EH (cell line): Measurements from ENCODE around the gene STAP1.
A peak's percentile ranks its signal among the peaks of the same experiment; 100 is the strongest.
"Not testable (repeated sequence)": the region's sequence is repeated elsewhere in the genome, so short reads cannot be mapped to it uniquely, and the experiment has no call there.

Source experiments
- DNase-seq: peaks from one replicate; pipeline ENCODE4 v3.0.0-alpha.2; 2015; ENCODE audit warnings: low read depth

STAP1 gene, protein sequence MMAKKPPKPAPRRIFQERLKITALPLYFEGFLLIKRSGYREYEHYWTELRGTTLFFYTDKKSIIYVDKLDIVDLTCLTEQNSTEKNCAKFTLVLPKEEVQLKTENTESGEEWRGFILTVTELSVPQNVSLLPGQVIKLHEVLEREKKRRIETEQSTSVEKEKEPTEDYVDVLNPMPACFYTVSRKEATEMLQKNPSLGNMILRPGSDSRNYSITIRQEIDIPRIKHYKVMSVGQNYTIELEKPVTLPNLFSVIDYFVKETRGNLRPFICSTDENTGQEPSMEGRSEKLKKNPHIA

DNA sequence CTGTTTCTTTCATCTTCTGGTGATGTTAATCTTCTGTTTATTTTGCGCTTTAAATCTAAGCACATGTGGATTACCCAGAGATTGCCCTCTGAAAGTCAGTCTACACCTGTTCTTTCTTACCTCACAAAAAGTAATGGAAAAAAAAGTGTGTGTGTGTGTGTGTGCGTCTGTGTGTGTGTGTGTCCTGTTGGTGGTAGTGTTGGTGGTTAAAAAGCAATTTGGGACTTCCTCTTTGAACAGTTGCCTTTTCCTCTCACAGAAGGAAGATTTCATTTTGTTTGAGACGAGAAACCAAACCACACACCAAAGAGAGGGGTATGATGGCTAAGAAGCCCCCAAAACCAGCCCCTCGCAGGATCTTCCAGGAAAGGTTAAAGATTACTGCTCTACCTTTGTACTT, at the start of gene STAP1:
TSS of gene STAP1 (plus strand) at position 235 of the 400 bp plus-strand sequence. CDS start at position 318, 83 bp downstream.
- DNase-seq: no peak

DNA sequence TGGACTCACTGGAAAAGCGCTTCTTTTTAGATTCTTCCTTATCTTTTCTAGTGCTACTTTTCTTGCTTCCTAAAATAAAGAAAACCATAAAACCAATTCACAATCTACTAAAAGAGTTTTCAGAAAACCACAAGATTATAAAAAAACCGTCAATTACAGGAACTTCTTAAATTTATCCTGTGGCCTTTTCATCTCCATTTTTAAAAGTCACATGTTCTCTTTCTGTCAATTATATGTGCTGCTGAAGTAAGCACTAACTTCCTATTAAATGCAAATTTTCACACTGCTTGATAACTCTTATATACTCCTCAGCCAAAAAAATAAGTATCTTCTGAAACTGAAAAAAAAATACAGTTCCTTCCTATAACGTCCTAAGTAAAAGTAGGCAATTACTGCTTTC, 46.0 kb upstream of the STAP1 start:
- no peak for DNase-seq

DNA sequence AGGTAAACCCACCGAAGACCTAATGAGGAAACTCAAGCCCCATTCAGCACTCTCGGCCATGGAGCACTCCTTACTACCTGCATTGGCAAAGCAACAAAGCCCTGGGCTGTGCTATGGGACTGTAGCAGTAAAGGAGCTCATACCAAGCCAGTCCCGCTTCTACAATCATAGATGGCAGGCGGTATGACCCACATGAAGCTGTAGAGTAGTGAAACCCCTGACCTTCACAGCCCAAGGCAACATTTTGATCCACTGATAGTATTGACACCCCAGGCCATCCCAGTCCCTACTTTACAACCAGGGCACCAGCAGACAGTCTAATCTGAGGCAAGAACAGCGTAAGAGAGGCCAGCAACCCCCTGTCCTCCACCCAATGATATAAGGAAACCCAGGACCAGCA, 38.4 kb upstream of the STAP1 start:
- no peak for DNase-seq

DNA sequence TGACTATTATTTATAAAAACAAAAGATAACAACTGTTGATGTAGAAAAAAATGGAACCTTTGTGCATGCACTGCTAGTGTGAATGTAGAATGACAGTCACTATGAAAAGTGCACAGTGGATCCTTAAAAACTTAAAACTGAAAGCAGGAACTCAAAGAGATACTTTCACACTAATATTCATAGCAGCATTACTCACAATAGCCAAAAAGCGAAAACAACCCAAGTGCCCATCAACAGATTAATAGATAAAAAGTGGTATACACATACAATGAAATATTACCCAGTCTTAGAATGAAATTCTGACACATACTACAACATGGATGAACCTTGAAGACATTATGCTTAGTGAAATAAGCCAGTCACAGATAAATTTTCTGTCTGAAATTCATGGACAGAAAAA, 37.0 kb upstream of the STAP1 start:
- DNase-seq: no peak

DNA sequence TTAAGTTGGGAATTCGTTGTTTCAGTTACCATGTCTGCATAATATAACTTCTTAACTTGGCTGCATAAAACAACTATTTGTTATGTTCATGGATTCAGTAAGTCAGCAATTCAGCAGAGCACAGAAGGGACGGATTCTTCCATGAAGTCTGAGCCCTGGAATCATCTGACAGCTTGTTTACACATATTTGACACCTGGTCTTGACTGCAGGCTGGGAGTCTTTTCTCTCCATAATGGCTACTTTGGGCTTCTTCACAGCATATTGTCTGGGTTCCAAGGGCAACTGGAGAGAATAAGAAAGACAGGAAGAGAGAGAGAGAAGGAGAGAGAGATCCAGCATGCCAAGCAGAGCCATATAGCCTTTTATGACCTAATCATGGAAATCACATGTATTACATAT, 36.3 kb upstream of the STAP1 start:
- DNase-seq: no peak

DNA sequence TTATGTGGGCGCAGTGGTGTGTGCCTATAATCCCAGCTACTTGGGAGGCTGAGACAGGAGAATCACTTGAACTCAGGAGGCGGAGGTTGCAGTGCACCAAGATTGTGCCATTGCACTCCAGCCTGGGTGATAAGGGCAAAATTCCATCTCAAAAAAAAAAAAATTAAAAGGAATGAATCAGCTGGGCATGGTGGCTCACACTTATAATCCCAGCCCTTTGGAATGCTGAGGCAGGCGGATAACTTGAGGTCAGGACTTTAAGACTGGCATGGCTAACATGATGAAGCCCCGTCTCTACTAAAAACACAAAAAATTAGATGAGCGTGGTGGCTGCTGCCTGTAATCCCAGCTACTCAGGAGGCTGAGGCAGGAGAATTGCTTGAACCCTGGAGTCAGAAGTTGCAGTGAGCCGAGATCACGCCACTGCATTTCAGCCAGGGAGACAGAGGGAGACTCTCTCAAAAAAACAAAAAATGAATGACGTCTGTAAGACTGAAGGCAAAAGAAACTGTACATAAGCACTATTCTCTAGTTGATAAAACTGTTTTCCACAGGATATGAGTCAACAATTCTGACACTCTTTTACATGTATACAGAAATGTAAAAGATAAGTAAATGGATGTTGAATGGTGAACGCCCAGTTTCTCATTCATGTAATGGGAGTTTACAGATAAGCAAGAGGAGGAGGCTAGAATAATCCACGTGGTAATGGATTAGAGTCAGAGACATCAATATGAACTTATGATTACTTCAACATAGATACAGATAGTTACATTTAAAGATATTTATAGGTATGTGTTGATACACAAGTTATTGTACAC, 35.5 kb upstream of the STAP1 start:
- peak; percentile 15 for DNase-seq

DNA sequence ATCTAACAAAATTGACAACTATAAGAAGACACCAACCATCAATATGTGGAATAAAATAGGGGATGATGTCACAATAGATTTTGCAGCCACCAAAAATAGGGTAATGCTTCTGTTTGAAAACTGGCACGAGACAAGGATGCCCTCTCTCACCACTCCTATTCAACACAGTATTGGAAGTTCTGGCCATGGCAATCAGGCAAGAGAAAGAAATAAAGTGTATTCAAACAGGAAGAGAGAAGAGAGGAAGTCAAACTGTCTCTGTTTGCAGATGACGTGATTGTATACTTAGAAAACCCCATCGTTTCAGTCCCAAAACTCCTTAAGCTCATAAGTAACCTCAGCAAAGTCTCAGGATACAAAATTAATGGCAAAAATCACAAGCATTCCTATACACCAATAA, 34.4 kb upstream of the STAP1 start:
- not testable (repeated sequence) for DNase-seq

DNA sequence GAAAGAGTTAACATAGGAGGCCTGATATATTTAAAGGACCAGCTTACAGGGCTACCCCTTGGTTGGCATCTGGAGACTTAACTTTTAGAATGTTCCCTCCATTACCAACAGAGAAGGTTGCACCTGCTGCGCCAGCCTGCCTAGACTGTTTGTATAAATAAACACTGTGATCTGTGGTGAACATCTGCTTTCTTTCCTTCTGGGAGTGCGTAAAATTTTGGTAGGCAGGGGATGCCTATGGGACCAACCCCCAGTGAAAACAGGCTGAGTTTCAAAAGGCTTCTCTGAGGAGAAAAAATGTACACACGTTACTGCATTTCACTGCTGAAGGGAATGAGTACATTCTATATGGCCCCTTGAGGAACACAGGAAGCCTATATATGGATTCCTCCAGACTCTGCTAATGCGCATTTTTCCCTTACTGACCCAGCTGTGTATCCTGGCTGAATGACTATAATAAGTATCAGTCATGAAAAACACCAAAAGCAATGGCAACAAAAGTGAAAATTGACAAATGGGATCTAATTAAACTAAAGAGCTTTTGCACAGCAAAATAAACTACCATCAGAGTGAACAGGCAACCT, 27.1 kb upstream of the STAP1 start:
- DNase-seq: no peak

DNA sequence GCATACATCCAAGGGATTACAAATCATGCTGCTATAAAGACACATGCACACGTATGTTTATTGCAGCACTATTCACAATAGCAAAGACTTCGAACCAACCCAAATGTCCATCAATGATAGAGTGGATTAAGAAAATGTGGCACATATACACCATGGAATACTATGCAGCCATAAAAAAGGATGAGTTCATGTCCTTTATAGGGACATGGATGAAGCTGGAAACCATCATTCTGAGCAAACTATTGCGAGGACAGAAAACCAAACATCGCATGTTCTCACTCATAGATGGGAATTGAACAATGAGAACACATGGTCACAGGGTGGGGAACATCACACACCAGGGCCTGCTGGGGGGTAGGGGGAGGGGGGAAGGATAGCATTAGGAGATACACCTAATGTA, 26.1 kb upstream of the STAP1 start:
- DNase-seq: peak; percentile 15

DNA sequence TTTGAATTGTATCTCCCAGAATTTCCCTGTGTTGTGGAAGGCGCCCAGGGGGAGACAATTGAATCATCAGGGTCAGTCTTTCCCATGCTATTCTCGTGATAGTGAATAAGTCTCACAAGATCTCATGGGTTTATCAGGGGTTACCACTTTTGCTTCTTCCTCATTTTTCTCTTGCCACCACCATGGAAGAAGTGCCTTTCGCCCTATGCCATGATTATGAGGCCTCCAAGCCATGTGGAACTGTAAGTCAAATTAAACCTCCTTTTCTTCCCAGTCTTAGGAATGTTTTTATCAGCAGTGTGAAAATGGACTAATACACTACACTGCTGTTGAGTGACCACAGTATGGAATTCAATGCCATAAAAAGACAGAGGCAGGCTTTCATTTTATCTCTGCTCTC, 25.4 kb upstream of the STAP1 start:
- no peak for DNase-seq

DNA sequence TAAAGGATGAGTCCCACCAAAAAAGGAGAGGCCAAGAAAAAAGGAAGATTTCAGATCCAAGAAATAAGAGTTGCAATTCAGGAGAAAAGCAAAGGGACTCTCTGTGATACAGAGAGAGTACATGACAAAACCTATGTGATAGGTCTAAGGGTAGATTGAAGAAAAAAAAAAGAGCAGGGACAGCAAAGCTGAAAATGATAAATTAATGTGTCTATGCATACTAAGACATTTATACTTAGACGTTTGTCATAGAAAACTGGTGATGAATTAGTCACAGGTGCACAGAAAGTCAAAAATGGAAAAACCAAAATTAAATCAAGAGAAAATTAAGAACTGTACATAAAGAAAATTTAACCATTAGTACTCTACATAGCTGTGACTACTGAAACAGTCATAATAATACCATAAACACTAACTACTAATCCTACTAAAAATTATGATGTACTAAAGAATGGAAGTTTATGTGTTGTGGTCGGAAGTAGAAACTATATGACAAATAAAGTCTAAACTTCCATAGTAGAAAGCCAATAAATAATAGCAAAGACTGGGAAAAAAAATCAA, 23.2 kb upstream of the STAP1 start:
- no peak for DNase-seq

DNA sequence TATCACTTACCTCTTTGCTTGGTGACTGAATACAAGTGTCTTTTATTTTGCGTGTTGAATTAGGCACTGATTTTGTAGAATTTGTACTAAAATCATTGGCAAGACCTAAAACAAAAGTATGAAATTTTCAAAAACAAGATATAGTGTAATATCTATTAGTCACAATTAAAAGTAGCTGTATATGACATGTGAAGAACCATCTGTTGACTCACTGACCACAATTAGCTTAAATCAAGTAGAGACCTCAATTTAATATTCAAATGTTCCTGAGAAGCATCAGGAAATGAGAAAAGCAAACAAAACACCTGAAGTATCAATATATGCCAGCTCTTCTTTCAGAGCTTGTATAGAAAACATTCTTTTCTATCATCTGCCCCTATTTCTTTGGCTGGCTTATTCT, 18.7 kb upstream of the STAP1 start:
- DNase-seq: no peak

DNA sequence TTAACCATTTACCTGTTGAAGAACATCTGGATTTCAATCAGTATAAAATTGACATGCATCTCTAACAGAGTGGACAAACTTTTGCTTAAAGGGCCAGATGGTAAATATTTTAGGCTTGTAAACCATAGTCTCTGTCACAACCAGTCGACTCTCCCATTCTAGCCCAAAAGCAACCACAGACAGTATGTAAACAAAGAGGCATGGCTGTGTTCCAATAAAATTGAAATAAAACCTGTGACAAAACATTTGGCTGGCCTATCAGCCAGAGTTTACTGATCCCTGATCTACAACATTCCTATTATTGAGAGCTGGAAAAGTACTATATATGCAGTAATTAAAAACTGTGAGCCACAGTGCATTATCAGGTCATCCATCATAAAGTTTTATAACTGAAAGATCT, 16.5 kb upstream of the STAP1 start:
- DNase-seq: peak; percentile 18

DNA sequence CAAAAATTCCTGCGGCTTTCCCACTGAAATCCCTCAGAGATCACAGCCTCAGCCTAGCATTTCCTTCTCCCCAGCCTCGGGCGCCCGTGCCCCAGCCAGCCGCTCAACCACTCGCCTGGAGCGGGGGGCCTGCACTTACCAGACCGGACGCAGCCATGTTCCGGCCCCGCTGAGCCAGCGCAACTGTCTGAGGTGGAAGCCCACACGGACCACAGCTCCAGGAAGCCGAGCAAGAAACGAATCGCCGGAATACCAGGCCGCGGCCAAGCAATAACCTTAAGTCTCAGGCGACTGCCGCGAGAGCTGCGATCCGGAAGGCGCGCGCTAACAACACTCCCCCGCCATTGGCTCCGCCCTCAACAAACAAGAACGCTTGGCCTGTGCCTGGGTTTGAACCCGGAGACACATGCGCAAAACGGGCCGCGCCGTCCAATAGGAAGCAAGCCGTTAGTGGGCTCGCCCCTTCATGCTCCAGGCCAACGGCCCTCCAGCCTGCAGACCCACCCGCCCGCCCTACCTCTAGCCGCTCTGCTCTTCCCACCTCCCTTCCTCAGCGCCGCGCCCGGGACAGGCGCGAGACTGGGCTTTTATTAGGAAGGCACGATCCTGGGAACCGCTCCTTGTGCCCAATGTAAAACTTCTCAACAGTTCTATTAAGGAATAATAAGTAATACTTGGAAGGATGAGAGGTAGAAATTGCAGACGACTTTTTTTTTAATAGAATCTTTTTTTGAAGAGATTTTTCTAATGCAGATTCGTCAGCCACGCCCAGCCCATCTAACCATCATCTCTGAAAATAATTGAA, 13.1 kb upstream of the STAP1 start, which contains the start of gene CENPC:
TSS of gene CENPC (minus strand) at position 305 of the 805 bp plus-strand sequence. CDS start at position 157, 148 bp downstream.
- peak; percentile 98 for DNase-seq

DNA sequence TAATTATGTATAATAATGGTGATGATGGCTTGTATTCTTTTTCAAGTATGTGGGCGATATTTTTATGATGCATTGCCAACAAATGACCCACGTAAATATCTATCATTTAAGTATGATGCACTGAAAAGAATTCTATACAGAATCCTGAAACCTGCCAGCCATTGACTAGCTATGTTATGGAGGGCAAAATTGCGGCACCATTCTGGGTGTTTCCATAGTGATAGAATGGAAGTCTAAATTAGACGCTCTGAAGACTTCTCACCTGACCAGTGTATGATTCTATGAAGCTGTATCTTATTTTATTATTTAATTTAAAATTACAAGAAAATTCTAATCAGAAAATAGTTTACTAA, 12.5 kb upstream of the STAP1 start:
- no peak for DNase-seq

DNA sequence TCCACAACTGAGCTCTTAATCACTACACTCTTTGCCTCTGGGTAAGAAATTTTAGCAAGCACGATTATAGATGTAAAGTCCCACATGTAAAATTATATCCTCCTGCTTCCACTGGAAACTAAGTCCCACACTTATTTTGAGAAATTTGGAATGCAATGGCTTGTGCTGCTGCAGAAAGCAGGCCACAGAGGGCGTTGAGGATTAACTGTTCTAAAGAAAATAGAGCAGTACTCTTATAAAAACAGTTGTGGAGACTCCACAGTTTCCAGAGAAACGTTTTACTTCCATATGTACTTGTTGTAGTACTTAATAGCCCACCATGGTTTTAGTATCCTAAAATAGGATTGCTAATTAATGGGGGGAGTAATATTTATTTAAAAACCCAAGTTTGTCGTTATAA, 11.6 kb upstream of the STAP1 start:
- no peak for DNase-seq

DNA sequence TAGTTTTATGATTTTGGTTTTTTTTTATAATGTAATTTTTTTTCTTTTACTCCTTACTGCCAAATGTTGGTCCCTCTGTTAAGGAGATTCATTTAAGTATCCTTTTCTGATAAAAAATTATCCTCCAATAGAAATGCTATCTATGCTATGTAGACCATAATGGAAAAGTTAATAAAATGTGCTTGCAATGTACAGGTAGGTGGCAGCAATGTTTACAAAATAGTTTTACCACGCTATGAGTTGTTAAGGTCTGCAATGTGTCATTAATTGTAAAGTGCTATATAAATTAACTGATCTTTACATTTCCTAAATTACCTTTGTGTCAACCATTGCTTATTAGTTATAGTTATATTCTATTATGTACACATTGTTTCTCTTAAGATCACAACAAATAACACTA, 9.4 kb upstream of the STAP1 start:
- no peak for DNase-seq

DNA sequence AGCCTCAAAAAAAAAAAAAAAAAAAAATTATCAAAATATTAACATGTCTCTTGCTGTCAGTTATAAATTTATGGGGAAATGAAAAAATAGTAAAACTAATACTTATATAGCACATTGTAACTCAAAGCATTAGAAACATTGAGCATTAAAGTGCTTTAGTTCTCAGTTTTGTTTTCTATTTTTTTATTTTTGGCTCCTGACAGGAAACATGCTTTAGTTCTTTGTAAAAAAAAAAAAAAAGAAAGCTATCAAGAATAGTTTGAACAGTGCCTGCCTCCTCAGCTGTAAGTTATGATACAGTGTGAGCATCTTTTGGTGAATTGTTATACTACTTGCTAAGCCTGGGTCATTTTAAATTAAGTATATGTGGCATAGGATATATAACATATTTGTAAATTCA, 8.1 kb upstream of the STAP1 start:
- no peak for DNase-seq

DNA sequence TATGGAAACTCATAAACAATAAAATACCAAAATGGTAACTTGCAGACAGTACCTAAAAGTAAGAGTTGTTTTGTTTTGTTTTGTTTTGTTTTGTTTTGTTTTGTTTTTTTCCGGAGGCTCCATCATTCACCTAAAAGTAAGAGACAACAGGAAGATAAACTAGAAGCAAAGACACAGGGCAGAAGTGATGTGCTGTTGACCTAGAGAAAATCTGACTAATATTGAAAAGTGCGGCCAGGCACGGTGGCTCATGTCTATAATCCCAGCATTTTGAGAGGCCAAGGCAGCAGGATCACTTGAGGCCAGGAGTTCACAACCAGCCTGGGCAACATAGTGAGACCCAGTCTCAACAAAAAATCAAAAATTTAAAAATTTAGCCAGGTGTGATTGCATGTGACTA, 7.7 kb upstream of the STAP1 start:
- no peak for DNase-seq

DNA sequence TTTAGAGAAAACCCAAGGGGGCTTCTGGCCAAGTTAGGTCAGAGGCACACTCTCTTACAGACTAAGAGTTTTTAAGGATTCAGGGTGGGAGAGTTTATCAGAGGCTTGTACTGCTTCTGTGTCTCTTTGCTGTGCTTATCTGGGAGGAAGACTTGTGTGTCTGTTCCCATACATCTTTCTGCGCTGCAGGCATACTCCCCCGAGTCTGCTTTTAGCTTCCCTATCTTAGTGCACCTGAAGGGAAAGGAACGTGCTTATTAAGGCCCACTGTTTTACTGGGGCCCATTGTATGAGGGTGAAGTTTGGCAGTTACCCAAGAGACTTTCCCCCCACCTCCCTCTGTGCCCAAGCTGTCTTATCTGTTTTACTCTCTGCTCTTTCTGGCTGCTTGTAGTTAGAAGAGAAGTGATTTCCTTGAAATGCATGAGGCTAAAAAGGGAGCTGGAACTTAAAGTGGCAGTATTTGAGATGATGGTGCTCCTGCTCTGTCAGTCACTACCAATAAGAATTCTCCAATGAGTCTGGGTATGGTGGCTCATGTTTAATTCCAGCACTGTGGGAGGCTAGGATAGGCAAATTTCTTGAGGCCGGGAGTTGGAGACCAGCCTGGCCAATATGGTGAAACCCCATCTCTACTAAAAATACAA, 6.3 kb upstream of the STAP1 start:
- not testable (repeated sequence) for DNase-seq

DNA sequence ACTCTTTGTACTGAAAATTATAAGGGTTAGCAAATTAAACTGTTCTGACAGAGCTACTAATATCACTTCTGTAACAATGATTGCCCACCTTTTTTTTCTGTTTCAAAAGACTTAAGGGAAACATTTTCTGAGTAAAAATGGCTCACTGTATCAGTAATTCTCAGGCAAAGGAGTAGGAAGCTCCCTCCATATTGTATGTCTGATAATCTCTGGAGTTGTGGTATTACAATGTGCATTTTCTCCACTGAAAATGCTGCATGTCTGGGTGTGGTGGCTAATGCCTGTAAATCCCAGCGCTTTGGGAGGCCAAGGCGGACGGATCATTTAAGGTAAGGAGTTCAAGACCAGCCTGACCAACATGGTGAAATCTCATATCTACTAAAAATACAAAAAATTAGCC, 4.4 kb upstream of the STAP1 start:
- no peak for DNase-seq

DNA sequence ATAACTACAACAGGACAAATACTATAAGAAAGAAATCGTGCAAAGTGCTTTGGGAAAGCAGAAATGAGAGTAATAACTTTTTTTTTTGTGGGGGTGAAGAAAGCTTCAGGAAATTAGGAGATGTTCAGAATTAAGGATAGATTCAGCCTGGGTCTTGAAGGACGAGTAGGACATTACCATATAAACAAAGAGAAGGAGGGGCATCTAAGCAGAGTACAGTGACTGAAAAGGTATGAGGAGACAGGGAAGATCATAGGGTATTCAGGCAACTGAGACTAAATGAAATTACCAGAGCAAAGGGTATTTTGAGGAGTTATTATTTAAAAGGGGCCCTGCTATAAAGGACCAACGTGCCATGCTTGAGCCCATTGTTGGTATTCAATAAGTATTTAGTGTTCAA, 3.1 kb upstream of the STAP1 start:
- no peak for DNase-seq
